ENCODE data around the gene AEBP1. TPM values are rescaled to one million over a fixed set of nuclear protein-coding genes. Genes with fewer than 3 reads are reported as not detected.
A peak's percentile ranks its signal among the peaks of the same experiment; 100 is the strongest.

Gene AEBP1
- total RNA-seq = 100 to 1,000 TPM in 1 of 5 donors, 10 to 100 TPM in 4; 37.3 to 179 (median 58.8) TPM
- 10 to 100 TPM; 14.6 to 36.7 (median 17.7) TPM for polyA plus RNA-seq
- long read RNA-seq, donor 1, full-length matches to known transcripts = 1 of 11 reads
- long read RNA-seq, donor 1, partial matches to known transcripts = 10 of 11 reads
- long read RNA-seq, donor 1, other reads (novel, unspliced or antisense) = 0 of 11 reads
- long read RNA-seq, donor 2, full-length matches to known transcripts = 2 of 2 reads
- long read RNA-seq, donor 2, partial matches to known transcripts = 0 of 2 reads
- long read RNA-seq, donor 2, other reads (novel, unspliced or antisense) = 0 of 2 reads
- long read RNA-seq, donor 3, full-length matches to known transcripts = 1 of 1 reads
- long read RNA-seq, donor 3, partial matches to known transcripts = 0 of 1 reads
- long read RNA-seq, donor 3, other reads (novel, unspliced or antisense) = 0 of 1 reads
- long read RNA-seq, donor 4, full-length matches to known transcripts = 1 of 1 reads
- long read RNA-seq, donor 4, partial matches to known transcripts = 0 of 1 reads
- long read RNA-seq, donor 4, other reads (novel, unspliced or antisense) = 0 of 1 reads
- long read RNA-seq, donor 5, full-length matches to known transcripts = 4 of 25 reads
- long read RNA-seq, donor 5, partial matches to known transcripts = 21 of 25 reads
- long read RNA-seq, donor 5, other reads (novel, unspliced or antisense) = 0 of 25 reads
- long read RNA-seq, donor 6, full-length matches to known transcripts = 8 of 21 reads
- long read RNA-seq, donor 6, partial matches to known transcripts = 13 of 21 reads
- long read RNA-seq, donor 6, other reads (novel, unspliced or antisense) = 0 of 21 reads
- long read RNA-seq, donor 7, full-length matches to known transcripts = 2 of 2 reads
- long read RNA-seq, donor 7, partial matches to known transcripts = 0 of 2 reads
- long read RNA-seq, donor 7, other reads (novel, unspliced or antisense) = 0 of 2 reads
- long read RNA-seq, donor 8, full-length matches to known transcripts = 2 of 2 reads
- long read RNA-seq, donor 8, partial matches to known transcripts = 0 of 2 reads
- long read RNA-seq, donor 8, other reads (novel, unspliced or antisense) = 0 of 2 reads
- long read RNA-seq, donor 9, partial matches to known transcripts = 23 of 23 reads
- long read RNA-seq, donor 9, other reads (novel, unspliced or antisense) = 0 of 23 reads
- long read RNA-seq, donor 10, full-length matches to known transcripts = 2 of 2 reads
- long read RNA-seq, donor 10, partial matches to known transcripts = 0 of 2 reads
- long read RNA-seq, donor 10, other reads (novel, unspliced or antisense) = 0 of 2 reads

DNA sequence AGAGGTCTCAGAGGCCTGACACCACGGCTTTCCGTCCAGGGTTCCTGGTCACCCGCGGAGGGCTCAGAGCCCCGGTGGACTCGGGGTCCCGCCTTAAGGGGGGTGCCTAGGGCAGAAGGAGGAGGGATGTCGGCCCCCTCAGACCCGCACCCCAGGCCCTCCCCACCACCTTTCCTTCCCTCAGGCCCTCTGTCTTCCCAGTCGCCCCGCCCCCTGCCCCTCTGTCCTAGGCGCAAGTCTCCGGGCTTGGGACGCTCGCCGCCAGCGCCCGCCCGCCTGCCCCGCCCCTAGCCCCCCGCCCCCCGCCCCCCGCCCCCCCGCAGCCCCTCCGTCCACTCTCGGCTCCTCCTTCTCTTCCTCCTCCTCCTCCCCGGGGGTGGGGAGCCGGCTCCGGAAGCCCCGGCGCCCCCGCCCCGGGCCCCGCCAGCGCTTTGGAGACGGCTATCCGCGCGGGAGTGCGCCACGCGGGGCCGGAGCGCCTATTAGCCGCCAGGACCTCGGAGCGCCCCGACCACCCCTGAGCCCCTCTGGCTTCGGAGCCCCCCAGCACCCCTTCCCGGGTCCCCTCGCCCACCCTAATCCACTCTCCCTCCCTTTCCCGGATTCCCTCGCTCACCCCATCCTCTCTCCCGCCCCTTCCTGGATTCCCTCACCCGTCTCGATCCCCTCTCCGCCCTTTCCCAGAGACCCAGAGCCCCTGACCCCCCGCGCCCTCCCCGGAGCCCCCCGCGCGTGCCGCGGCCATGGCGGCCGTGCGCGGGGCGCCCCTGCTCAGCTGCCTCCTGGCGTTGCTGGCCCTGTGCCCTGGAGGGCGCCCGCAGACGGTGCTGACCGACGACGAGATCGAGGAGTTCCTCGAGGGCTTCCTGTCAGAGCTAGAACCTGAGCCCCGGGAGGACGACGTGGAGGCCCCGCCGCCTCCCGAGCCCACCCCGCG, at the start of gene AEBP1:
Gene AEBP1 (plus strand): TSS at position 423 of the 937 bp plus-strand sequence. CDS start 321 bp downstream, at position 744.
- H3K27me3 ChIP-seq = peaks cover 0 to 41% (median 28%) of the 10 kb centered on the region in 3 donors
- intact Hi-C loops (cut with DNase I; ENCODE audit: low total_unique reads) = no loop called here
- peaks cover 5 to 56% (median 35%) of the 10 kb centered on the region in 4 donors for H3K4me1 ChIP-seq
- DNase-seq = peak in 1 of 2 donors; percentile 78
- peak within 1 kb of the TSS; percentile 24 to 93 (median 88) for H3K27ac ChIP-seq
- no peaks in the 10 kb centered on the region for H3K9me3 ChIP-seq
- TF ChIP-seq POLR2AphosphoS5 (IDR thresholded peaks at IDR 0.05) = no peak
- TF ChIP-seq, protein P1, sequence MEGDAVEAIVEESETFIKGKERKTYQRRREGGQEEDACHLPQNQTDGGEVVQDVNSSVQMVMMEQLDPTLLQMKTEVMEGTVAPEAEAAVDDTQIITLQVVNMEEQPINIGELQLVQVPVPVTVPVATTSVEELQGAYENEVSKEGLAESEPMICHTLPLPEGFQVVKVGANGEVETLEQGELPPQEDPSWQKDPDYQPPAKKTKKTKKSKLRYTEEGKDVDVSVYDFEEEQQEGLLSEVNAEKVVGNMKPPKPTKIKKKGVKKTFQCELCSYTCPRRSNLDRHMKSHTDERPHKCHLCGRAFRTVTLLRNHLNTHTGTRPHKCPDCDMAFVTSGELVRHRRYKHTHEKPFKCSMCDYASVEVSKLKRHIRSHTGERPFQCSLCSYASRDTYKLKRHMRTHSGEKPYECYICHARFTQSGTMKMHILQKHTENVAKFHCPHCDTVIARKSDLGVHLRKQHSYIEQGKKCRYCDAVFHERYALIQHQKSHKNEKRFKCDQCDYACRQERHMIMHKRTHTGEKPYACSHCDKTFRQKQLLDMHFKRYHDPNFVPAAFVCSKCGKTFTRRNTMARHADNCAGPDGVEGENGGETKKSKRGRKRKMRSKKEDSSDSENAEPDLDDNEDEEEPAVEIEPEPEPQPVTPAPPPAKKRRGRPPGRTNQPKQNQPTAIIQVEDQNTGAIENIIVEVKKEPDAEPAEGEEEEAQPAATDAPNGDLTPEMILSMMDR (IDR thresholded peaks at IDR 0.05) = no peak
- TF ChIP-seq POLR2A (IDR thresholded peaks at IDR 0.05) = no peak
- no peak for TF ChIP-seq EP300 (IDR thresholded peaks at IDR 0.05)
- H3K4me3 ChIP-seq = peak within 1 kb of the TSS; percentile 46 to 61 (median 54)
- H3K36me3 ChIP-seq = peaks cover 0 to 25% (median 21%) of the 10 kb centered on the region in 4 donors
- 2 to 5% (median 4%) methylated on average over 30 to 84 of the region's 87 CpGs for WGBS, 5 donors

DNA sequence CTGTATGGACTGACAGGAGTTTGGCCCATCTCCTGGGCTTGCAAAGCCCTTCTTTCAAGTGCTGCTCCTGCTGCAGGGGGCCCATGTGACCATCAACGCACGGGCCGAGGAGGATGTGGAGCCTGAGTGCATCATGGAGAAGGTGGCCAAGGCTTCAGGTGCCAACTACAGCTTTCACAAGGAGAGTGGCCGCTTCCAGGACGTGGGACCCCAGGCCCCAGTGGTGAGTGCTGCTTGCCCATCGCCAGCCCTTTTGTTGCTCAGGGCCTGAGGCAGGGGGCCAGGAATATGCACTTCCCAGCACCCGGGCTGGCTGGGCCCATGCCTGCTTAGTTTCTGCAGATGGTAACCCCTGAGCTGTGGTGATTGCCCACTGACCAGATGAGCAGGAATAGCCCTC, 47.5 kb upstream of the AEBP1 start:
- Histone ChIP-seq H3K4me1 (no peaks in the 10 kb centered on the region), H3K9me3 (no peaks in the 10 kb centered on the region), H3K27ac (no peak overlapping the region), H3K36me3 (peaks cover 67 to 100% (median 99%) of the 10 kb centered on the region in 4 donors), H3K27me3 (no peaks in the 10 kb centered on the region), H3K4me3 (no peak overlapping the region)
- no peak for DNase-seq
- intact Hi-C loops (cut with DNase I; ENCODE audit: low total_unique reads) = no loop called here
- no peak for TF ChIP-seq POLR2AphosphoS5 (IDR thresholded peaks at IDR 0.05)
- TF ChIP-seq POLR2A (IDR thresholded peaks at IDR 0.05) = no peak
- TF ChIP-seq, protein P1 (IDR thresholded peaks at IDR 0.05) = no peak
- no peak for TF ChIP-seq EP300 (IDR thresholded peaks at IDR 0.05)
- WGBS, 5 donors = 94 to 100% (median 95%) methylated on average over 3 to 7 of the region's 7 CpGs

DNA sequence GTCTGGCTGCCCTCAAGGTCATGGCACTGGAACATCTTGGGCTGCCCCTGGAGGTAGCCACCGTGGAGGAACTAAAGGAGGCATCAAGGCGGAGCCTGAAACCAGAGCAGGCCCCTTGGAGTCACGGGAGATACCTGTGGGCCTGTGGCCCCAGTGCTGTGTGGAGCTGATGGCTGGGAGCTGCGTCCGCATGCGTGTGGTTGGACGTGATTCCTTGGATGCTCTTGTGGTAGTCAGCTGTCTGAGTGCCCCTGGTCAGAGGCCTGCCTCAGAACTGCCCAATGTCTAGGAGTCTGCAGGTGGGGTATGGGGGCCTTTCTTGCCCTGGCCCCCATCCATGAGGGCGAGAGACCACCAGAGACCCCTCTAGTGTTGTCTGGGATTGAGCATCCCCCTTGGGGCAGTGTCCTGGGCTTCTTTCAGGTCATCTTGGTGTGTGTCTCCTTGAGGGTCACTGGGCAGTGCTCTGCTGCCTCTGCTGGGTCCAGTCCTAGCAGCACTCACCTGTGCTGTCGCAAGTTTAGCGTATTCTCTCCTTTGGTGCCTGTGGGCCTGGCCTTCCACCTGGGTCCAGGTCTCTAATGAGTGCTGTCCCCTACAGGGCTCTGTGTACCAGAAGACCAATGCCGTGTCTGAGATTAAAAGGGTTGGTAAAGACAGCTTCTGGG, 46.8 kb upstream of the AEBP1 start:
- WGBS, 5 donors = 92 to 96% (median 94%) methylated on average over 3 to 11 of the region's 11 CpGs
- intact Hi-C loops (cut with DNase I; ENCODE audit: low total_unique reads) = no loop called here
- DNase-seq = no peak

More for the DNA sequence above, 46.8 kb upstream of the AEBP1 start:
- no peaks in the 10 kb centered on the region for H3K27me3 ChIP-seq
- no peak overlapping the region for H3K4me3 ChIP-seq
- H3K27ac ChIP-seq = no peak overlapping the region
- no peaks in the 10 kb centered on the region for H3K4me1 ChIP-seq
- TF ChIP-seq, protein P1 (IDR thresholded peaks at IDR 0.05) = no peak
- TF ChIP-seq POLR2AphosphoS5 (IDR thresholded peaks at IDR 0.05) (no peak), POLR2A (IDR thresholded peaks at IDR 0.05) (no peak), EP300 (IDR thresholded peaks at IDR 0.05) (no peak)
- no peaks in the 10 kb centered on the region for H3K9me3 ChIP-seq
- H3K36me3 ChIP-seq = peaks cover 65 to 100% (median 99%) of the 10 kb centered on the region in 4 donors
